ENCODE results near the gene PLRG1.

GRCh38 chr4:154560419-154560801 lies 10.2 kb upstream of the PLRG1 start:
- TF ChIP-seq POLR2A (IDR thresholded peaks at IDR 0.05; ENCODE audit: extremely low read depth, insufficient read length) (no peak), MAX (IDR thresholded peaks at IDR 0.05; ENCODE audit: low read depth, low read length) (no peak)
- TF ChIP-seq, protein P1, sequence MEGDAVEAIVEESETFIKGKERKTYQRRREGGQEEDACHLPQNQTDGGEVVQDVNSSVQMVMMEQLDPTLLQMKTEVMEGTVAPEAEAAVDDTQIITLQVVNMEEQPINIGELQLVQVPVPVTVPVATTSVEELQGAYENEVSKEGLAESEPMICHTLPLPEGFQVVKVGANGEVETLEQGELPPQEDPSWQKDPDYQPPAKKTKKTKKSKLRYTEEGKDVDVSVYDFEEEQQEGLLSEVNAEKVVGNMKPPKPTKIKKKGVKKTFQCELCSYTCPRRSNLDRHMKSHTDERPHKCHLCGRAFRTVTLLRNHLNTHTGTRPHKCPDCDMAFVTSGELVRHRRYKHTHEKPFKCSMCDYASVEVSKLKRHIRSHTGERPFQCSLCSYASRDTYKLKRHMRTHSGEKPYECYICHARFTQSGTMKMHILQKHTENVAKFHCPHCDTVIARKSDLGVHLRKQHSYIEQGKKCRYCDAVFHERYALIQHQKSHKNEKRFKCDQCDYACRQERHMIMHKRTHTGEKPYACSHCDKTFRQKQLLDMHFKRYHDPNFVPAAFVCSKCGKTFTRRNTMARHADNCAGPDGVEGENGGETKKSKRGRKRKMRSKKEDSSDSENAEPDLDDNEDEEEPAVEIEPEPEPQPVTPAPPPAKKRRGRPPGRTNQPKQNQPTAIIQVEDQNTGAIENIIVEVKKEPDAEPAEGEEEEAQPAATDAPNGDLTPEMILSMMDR (IDR thresholded peaks at IDR 0.05; ENCODE audit: low read depth, low read length), result no peak
